Liver (tissue), 3 donors: Measurements from ENCODE around the gene ZIC1.

Experiments
- CTCF ChIP-seq: fragments of 150-350 bp; IDR thresholded peaks from 2 replicates; pipeline ENCODE4 v1.5.1; 2017; ENCODE audit warnings: improper control_type of control experiment, low read depth, low read length; ENCODE audit not compliant: missing input control
- JUND ChIP-seq, 2 donors: IDR thresholded peaks; 2 replicates each; pipeline ENCODE4 v1.6.1; 2016; ENCODE audit warnings: antibody characterized with exemption in 2 of 2
- MAX ChIP-seq: IDR thresholded peaks from 2 replicates; pipeline ENCODE4 v1.6.1; 2016; ENCODE audit warnings: antibody characterized with exemption
- donor health status: healthy.
- donor health status: healthy.

- TF ChIP-seq CTCF (no peak), MAX (no peak), JUND (IDR thresholded peaks at IDR 0.05) (no peak)
These were observed 48.3 kb upstream of the ZIC1 start for GRCh38 chr3:147360646-147361453.
